ENCODE results near the gene TSPEAR. TPM values are rescaled to one million over a fixed set of nuclear protein-coding genes. Genes with fewer than 3 reads are reported as not detected.

The TSPEAR gene
- total RNA-seq, 4 donors from 2014 or later: not detected

DNA sequence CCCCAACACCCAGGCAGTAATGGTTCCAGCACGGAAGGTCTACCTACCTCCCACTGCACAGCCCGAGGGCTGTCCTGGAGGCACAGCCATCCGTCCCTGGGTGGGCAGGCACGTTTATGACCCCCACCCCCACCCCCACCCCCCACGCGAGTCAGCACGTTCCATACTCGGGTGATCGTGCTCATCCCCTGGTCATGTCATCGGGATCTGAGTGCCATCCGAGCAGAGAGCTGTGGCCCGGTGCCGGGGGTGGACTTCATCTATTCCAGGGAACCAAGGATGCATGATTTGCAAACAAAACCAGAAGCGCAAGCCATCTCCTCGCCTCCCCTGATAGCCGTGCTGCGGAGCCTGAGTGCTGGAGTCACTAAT is 1.1 kb downstream of the TSPEAR start:
- DNase-seq (ENCODE audit: low spot score in 2 of 2): peak in 1 of 2 donors; percentile 6
- H3K27me3 ChIP-seq: peaks cover 2 to 93% of the 10 kb centered on the region in 2 donors
- TF ChIP-seq, protein P1, sequence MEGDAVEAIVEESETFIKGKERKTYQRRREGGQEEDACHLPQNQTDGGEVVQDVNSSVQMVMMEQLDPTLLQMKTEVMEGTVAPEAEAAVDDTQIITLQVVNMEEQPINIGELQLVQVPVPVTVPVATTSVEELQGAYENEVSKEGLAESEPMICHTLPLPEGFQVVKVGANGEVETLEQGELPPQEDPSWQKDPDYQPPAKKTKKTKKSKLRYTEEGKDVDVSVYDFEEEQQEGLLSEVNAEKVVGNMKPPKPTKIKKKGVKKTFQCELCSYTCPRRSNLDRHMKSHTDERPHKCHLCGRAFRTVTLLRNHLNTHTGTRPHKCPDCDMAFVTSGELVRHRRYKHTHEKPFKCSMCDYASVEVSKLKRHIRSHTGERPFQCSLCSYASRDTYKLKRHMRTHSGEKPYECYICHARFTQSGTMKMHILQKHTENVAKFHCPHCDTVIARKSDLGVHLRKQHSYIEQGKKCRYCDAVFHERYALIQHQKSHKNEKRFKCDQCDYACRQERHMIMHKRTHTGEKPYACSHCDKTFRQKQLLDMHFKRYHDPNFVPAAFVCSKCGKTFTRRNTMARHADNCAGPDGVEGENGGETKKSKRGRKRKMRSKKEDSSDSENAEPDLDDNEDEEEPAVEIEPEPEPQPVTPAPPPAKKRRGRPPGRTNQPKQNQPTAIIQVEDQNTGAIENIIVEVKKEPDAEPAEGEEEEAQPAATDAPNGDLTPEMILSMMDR (IDR thresholded peaks at IDR 0.05): no peak
- TF ChIP-seq POLR2A (IDR thresholded peaks at IDR 0.05): no peak
- no peak for TF ChIP-seq EP300 (IDR thresholded peaks at IDR 0.05)

DNA sequence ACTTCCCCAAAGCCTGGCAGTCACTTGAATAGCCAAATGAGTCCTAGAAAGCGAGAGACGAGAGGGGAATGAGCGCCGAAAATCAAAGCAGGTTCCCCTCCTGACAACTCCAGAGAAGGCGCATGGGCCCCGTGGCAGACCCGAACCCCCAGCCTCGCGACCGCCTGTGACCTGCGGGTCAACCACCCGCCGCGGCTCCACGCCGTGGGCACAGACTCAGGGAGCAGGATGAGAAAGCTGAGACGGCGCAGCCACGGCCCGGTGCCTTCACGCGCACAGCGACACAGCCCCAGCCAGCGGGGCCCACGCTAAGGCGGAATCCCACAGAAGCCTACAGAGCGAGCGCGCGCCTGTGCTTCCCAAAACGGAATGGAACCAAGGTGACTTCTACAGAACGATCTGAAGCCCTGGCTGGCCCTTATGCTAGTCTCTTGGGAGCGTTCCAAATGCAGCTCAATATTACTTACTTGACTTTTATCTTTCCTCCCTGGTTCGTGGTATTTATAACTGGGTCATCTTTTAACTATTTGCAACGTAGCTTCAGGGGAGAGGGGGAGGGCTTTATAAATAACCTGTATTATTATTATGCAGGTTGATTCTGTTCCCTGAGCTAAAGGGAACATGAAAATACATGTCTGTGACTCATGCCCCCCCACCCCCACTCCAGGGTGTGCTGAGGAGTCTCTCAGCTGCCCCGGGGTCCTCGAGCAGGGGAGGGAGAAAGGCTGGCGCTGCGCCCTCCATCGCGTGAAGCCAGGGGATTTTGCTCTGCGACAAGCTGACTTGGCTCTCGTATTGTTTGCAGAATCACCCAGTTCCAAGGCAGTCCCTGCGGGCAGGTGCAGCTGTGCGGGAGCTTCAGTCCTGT is 1.7 kb downstream of the TSPEAR start:
- TF ChIP-seq, protein P1 (IDR thresholded peaks at IDR 0.05): no peak
- no peak for TF ChIP-seq POLR2A (IDR thresholded peaks at IDR 0.05)
- TF ChIP-seq EP300 (IDR thresholded peaks at IDR 0.05): no peak
- Histone ChIP-seq H3K27me3 (peaks cover 2 to 97% of the 10 kb centered on the region in 2 donors), H3K27ac (no peak overlapping the region), H3K4me3 (no peak overlapping the region), H3K9me3 (peaks cover 0 to 4% (median 0%) of the 10 kb centered on the region in 4 donors), H3K4me1 (peaks cover 0 to 30% (median 0%) of the 10 kb centered on the region in 4 donors), H3K36me3 (no peaks in the 10 kb centered on the region)
- WGBS, 2 donors: 2% methylated on average over 41 to 44 of the region's 45 CpGs
- DNase-seq (ENCODE audit: low spot score in 2 of 2): peak in 1 of 2 donors; percentile 11

More for the DNA sequence above, 1.1 kb downstream of the TSPEAR start:
- H3K36me3 ChIP-seq: no peaks in the 10 kb centered on the region
- 0 to 2% methylated on average over 6 to 10 of the region's 17 CpGs for WGBS, 2 donors
- H3K27ac ChIP-seq: no peak overlapping the region
- H3K9me3 ChIP-seq: peaks cover 0 to 4% (median 0%) of the 10 kb centered on the region in 4 donors
- H3K4me3 ChIP-seq: no peak overlapping the region
- peaks cover 0 to 30% (median 0%) of the 10 kb centered on the region in 4 donors for H3K4me1 ChIP-seq

DNA sequence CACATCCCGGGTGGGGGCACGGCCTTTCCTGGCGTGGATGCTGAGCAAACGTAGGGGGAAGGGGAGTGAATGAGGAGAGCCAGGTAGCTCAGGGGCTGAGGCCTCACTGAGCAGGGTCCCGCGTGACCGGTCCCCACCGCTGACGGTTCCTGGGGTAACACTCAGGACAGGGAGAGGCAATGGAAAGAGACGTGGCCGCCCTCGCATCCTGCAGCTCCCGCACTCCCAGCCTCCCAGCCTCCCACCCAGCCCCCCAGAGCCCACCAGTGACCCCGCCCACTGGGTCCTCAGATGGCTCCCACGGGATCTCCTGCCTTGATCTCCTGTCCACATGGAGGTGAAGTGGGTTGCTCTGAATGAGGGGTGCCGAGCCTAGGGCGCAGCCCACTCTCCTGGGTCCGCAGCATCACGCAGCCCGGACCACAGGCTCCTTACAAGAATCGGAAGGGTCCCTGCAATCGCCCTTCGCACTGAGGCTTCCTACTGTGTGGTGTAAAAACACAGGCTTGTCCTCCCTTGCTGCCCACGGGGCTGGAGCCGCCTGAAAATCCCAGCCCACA is 2.4 kb downstream of the TSPEAR start:
- TF ChIP-seq POLR2A (IDR thresholded peaks at IDR 0.05): no peak
- TF ChIP-seq, protein P1 (IDR thresholded peaks at IDR 0.05): no peak
- TF ChIP-seq EP300 (IDR thresholded peaks at IDR 0.05): no peak
- no peak overlapping the region for H3K27ac ChIP-seq
- no peak for DNase-seq (ENCODE audit: low spot score in 2 of 2)
- H3K9me3 ChIP-seq: peaks cover 0 to 4% (median 0%) of the 10 kb centered on the region in 4 donors
- 1 to 9% methylated on average over 12 to 14 of the region's 25 CpGs for WGBS, 2 donors
- peaks cover 0 to 30% (median 0%) of the 10 kb centered on the region in 4 donors for H3K4me1 ChIP-seq
- H3K36me3 ChIP-seq: no peaks in the 10 kb centered on the region
- H3K27me3 ChIP-seq: peaks cover 2 to 98% of the 10 kb centered on the region in 2 donors
- H3K4me3 ChIP-seq: no peak overlapping the region

DNA sequence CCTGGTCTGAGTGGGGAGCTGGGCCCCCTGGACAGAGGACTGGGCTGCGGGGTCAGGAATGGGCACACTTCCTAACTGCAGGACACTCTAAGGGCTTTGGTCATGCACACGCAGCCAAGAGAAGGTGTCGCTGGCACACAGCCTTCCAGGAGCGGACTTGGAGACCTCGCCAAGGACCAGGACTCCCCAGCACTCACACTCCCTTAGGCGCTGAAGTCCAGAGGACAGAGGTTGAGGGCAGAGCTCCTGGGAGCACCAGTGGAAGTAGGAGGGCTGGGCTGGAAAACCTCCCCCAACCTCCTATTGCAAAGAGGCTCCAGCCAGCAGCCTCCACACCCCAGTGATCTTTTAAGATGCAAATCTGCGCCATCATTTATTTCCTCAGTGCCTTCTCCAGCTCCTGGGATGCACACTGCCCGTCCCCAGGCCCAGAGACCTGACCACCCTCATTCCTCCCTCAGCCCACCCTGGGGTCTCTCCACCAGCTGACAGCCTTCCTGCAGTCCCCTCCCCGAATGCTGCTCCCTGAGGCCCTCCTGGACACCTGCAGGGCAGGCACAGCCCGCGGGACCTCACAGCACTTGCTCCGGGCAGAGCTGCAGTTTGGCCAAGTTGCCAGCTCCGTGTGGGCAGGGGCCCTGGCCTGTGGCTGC is 3.0 kb downstream of the TSPEAR start:
- H3K4me3 ChIP-seq: no peak overlapping the region
- no peak overlapping the region for H3K27ac ChIP-seq
- no peaks in the 10 kb centered on the region for H3K36me3 ChIP-seq
- WGBS, 2 donors: 0 to 1% methylated on average over 12 to 13 of the region's 13 CpGs
- peaks cover 0 to 4% (median 0%) of the 10 kb centered on the region in 4 donors for H3K9me3 ChIP-seq
- peaks cover 2 to 98% of the 10 kb centered on the region in 2 donors for H3K27me3 ChIP-seq
- peaks cover 0 to 30% (median 0%) of the 10 kb centered on the region in 4 donors for H3K4me1 ChIP-seq
- TF ChIP-seq, protein P1 (IDR thresholded peaks at IDR 0.05): no peak
- TF ChIP-seq EP300 (IDR thresholded peaks at IDR 0.05): no peak
- no peak for TF ChIP-seq POLR2A (IDR thresholded peaks at IDR 0.05)
- no peak for DNase-seq (ENCODE audit: low spot score in 2 of 2)
